RCC 7860 (cell line): ENCODE data around the gene KCTD5.

Experiments used
- DNase-seq: peaks from one replicate; pipeline ENCODE4 v3.0.0-alpha.2; 2015; ENCODE audit warnings: low spot score
- FAIRE-seq: peaks from 2 replicates; lab custom pipeline; 2012; peaks lifted over from hg19 to GRCh38; lab: Jason Lieb, UNC

The KCTD5 gene

DNA sequence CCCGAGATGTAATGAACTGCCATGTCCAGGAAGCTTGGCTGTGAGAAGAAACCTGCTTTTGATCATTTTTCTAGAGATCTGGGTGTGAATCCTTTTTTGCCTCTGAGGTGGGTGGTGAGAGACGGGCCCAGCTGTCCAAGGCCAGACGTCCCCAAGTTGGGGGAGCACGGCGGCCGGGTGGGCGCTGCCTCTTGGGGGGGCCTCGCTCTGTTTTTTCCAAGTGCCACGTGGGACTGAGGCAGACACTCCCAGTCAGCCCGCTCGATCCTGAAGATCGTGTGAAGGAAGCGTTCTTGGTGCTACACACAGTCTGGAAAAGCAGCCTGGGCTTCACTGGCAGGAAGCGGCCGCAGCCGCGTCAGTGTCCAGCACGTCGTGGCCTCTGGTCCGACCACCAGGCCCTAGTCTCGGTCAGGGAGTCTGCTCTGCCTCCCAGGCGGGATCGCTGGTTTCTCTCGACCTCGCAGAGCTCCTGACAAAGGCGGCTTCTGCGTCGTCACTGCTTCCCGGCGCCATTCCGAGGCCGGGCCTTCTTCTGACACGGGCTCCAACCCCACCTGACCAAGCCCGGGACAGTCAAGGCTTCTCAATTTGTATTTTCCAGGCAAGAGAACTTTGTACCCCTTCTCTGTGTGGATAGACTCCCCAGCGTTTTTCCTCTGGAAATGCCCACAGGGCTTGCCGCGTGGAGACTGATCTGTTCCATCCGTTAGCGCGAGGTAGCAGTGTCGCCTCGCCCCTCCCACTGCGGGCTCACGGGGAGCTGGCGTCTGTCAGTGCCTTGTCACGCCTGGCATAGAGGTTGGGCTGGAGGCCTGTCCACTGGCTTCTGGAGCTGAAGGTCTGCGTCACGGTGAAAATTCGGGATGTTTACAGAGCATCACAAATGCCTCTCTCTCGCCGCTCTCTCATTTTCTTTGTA, 25.3 kb downstream of the KCTD5 start:
- DNase-seq = no peak
- FAIRE-seq = no peak

DNA sequence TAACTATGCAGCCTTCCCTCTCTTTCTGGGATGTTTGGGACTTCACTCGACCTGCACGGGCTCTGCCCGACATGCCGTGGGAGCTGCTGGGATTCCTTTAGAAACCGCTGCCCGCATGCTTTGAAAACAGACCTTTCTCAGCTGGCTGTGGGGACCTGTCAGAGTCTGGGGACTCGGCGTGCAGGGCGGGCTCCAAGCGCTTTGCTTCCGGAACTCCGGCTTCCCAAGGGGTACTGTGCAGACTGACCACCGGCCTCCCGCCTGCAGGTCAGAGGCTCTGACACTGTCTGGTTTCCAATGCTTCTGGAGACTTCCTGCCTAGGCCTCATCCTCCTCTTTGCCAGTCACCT, 25.9 kb downstream of the KCTD5 start:
- FAIRE-seq (no peak), DNase-seq (no peak)

GRCh38 chr16:2708955-2709587, 26.7 kb downstream of the KCTD5 start:
- FAIRE-seq (no peak), DNase-seq (no peak)

DNA sequence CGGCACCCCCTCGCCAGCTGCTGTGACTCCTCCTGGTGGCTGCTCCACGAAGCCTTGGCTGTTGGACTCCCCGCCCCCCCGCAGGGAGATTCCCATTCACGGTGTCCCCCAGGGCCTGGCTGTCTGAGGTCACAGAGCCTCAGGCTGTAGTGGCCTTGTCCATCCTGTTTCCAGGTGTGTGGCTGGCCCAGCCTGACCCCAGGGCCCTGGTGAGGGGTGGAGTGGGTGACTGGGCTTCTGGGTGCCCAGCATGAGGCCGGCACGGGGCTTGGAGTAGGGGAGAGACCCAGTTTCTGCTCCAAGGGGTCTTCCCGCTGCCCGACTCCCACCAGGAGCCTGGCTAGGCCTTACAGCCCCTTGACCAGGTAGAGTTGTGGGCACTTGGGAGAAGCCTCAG, 27.3 kb downstream of the KCTD5 start:
- FAIRE-seq (no peak), DNase-seq (no peak)

DNA sequence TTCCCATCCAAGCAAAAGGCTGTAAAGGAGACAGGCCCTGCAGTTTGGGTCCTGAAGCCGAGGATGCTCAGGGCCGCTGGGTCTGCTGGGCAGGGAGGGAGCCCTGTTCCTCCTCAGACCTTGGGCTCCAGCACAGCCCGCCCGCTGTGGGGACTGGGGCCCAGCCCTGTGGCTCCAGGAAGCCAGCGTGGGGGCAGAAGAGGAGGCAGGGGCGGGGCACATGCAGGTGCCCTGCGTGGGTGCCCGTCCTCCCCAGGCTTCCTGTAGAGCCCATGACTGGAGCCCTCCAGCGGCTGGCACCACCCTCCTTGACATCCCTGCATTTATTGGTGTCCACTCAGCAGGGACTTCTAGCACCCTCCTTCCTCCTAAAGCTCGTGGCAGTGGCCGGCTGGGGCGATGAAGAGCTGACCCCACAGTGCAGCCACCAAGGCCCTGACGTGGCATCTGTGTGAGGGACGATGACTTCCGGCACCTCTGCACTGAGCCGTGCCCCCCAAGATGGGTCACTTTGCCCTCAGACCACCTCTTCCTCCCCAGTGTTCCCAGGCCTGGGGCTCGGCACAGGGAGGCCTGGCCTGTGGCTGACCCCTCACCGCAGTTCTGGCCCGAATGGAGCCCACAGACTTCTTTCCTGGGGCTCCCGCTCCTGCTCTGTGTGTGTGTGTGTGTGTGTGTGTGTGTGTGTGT, 27.8 kb downstream of the KCTD5 start:
- FAIRE-seq = no peak
- DNase-seq = no peak

- DNase-seq = no peak
- FAIRE-seq = no peak
Observed at GRCh38 chr16:2710711-2711231, 28.4 kb downstream of the KCTD5 start.

DNA sequence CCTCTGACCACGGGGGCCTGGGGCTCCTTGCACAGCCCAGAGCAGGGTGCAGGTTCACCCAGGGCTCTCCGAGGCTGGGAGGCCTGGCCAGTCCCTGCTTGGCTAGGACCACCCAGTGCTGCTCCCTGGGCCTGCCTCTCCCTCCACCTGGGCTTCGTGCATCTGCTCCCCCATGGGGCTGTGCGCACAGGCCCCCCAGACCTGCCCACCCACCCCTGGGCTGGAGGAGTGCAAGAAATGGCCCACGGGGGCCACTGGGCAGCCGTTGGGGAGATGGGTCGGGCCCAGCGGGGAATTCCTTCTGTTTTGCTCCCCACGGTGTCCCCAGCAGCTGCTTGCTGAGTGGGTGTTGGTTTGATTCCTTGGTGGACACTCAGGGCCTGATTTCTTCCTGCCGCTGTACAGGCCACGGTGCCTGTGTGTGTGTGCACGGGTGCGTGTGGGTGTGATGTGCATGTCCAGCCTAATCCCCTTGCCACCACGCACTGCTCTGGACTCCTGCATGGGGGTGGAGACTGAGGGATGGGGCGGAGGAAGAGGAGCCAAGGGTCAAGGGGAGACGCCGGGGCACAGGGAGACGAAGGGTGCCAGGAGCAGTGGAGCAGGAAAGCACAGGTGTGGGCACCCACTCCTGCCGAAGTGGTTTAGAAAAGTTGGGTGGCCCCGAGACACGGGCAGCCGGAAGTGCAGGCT, 29.2 kb downstream of the KCTD5 start:
- DNase-seq (no peak), FAIRE-seq (no peak)

GRCh38 chr16:2712063-2712441, 29.7 kb downstream of the KCTD5 start:
- DNase-seq = no peak
- no peak for FAIRE-seq

GRCh38 chr16:2712546-2712945, 30.2 kb downstream of the KCTD5 start:
- FAIRE-seq = no peak
- DNase-seq = no peak

GRCh38 chr16:2713523-2713922, 31.2 kb downstream of the KCTD5 start:
- no peak for FAIRE-seq
- DNase-seq = no peak

GRCh38 chr16:2713985-2714774, 31.9 kb downstream of the KCTD5 start:
- no peak for DNase-seq
- FAIRE-seq = no peak

DNA sequence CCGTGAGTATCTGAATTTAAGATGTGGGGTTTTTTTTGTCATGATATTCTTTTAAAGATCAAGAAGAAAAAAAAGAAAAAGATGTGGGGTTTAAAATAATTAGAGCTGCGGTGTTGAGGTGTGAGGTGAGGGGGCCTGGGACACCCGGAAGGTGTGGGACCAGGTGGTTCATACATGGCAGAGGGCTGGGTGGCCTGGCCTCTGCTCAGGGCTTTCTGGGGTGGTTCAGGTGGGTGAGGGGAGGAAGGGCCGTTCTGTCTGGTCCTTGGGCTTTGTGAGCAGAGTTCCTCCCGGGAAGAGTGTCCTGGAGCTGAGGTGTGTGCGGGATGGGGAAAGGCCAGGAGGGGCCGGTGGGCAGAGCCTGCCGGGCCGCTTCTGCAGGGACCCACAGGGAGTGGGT, 32.7 kb downstream of the KCTD5 start:
- FAIRE-seq = no peak

DNA sequence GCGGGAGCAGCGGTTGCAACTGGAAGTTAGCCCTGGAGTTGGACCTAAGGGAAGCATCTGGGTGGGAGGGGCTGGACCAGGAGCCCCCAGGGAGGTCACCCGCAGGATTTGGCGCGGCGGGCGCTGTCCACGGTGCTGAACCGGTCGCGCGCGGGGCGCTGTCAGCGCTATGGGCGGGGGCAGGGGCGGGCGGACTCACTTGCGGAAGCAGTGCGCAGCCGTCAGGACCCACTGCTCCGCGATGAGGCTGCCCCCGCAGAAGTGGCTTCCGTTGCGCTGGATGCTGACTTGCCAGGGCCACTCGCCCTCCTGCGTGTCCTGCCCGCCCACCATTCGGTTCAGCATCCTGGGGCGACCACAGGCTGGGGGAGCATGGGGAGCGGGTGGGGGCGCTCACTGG, 33.2 kb downstream of the KCTD5 start:
- FAIRE-seq = no peak

More for the DNA sequence above, 32.7 kb downstream of the KCTD5 start:
- DNase-seq = no peak

GRCh38 chr16:2715966-2716885, 33.9 kb downstream of the KCTD5 start:
- no peak for FAIRE-seq
- no peak for DNase-seq

More for the DNA sequence above, 33.2 kb downstream of the KCTD5 start:
- DNase-seq = no peak

- DNase-seq (no peak), FAIRE-seq (no peak)
Observed at GRCh38 chr16:2716948-2717347, 34.6 kb downstream of the KCTD5 start.

DNA sequence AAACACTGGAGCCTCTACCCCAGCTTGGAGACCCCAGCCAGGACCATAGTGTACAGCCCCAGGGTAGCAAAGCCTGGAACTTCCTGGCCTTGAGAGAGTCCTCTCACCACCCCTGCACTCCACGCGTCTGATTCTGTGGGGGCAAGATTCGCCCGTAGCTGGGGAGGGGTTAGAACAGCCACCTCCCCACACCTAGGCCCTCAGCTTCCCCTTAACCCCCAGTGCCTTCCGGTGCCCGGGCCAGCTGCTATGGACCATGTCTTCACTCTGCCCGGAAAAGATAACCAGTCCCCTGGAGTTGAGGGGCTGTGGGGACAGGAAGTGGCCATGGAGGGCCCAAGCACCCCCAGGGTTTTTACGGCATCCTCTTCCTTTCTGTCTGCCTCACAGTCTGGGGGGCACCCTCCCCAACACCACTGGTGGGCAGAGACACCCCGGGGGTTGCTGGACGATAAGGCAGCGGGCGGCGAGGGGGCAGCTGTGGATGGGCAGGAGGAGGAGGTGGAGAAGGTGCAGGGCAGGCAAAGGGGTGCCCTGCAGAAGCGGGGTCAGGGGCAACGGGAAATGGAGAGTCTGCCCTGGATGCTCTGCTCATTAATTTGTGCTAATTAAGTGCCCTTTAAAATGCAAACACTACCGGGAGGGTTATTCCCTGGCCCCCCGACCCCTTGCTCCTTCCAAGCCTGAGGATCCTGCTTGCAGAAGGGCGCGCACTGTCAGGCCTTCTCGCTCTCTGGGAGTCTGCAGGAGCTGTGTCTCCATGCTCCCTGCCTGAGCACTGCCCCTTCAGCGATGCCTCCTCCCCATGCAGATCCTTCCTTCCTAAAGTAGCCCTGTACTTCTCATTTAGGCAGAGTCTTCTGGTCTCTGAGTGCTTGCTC, 35.3 kb downstream of the KCTD5 start:
- no peak for DNase-seq
- no peak for FAIRE-seq

DNA sequence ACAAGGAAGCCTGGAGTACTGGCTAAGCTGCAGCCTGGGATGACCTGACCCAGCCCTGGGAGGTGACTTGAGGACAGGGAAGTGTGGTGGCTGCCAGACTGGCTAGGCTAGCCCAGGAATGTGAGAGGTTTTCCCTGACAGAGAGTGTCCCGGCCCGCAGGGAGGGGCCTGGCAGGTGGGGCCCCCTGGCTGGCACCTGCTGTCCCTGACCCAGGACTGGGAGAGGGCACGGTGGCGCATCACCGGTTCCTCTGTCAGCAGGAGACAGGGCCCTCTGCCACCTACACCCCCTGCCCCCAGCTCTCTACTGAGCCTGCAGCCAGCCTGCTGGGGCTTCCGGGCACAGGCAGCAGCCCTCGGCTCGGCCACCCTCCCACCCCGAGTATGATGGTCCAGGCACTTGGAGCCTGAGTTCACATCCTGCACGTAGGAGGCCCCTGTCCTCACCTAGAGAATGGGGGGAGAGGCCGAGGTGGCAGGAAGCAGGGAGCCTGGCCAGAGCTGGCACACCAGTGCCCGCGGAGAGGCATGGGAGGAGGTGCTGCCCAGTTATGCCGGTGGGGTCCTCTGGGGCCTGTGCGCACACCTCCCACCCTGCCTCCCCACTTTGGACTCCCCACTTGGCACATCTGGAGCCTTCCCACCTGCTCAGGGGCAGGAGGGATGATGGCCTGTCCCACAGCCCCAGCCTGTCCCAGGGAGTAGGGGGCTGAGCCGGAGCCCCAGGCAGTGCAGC, 37.2 kb downstream of the KCTD5 start:
- DNase-seq (no peak), FAIRE-seq (no peak)

- FAIRE-seq (no peak), DNase-seq (no peak)
Observed at GRCh38 chr16:2720064-2720457, 37.7 kb downstream of the KCTD5 start, which contains the start of gene PRSS27. Gene PRSS27, minus strand, starts transcription at chr16:2720224. Its CDS starts 64 bp downstream, at chr16:2720160.
